ENCODE results near the gene FGF5.

DNA sequence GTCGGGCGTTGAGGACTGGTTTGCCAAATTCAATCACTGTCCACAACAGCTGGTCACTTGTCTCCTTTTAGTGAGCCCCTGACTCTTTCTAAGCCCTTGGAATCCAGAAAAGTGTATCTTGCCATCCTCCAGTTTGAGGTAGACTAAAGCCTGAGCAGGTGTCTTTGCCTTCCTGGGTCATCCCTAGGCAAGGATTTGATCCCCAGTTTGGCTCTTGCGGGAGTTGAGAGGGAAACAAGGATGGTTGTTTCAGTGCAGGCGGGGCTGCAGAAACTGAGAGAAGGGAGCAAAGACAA is 2.2 kb upstream of the FGF5 start:
- TF ChIP-seq, protein P1, sequence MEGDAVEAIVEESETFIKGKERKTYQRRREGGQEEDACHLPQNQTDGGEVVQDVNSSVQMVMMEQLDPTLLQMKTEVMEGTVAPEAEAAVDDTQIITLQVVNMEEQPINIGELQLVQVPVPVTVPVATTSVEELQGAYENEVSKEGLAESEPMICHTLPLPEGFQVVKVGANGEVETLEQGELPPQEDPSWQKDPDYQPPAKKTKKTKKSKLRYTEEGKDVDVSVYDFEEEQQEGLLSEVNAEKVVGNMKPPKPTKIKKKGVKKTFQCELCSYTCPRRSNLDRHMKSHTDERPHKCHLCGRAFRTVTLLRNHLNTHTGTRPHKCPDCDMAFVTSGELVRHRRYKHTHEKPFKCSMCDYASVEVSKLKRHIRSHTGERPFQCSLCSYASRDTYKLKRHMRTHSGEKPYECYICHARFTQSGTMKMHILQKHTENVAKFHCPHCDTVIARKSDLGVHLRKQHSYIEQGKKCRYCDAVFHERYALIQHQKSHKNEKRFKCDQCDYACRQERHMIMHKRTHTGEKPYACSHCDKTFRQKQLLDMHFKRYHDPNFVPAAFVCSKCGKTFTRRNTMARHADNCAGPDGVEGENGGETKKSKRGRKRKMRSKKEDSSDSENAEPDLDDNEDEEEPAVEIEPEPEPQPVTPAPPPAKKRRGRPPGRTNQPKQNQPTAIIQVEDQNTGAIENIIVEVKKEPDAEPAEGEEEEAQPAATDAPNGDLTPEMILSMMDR (IDR thresholded peaks at IDR 0.05): no peak
- TF ChIP-seq POLR2A (IDR thresholded peaks at IDR 0.05): no peak

Data from heart left ventricle (tissue), 13 donors.